HCT116 (cell line): ENCODE data around the gene ROBO1. TPM values are rescaled to one million over a fixed set of nuclear protein-coding genes. Genes with fewer than 3 reads are reported as not detected.
A peak's percentile ranks its signal among the peaks of the same experiment; 100 is the strongest.

Source experiments
- ATAC-seq: fragments of 200-7000 bp; cut with Tn5 transposase; 2 replicates; pipeline ENCODE4 v1.9.1; 2020; ENCODE audit warnings: mild to moderate bottlenecking, moderate library complexity
- BruUV-seq: library from RNA; stranded (reverse); fragments of 400-500 nt; replicated peaks from 2 replicates; lab custom pipeline; 2021; lab: Mats Ljungman, UMichigan
- CTCF ChIA-PET: fragments of 300-600 bp; sonication (Branson Sonifier 250); formaldehyde crosslinking; loops from one replicate; lab custom pipeline; 2021; ENCODE audit warnings: antibody characterized with exemption; lab: Charles Lee
- POLR2A ChIA-PET: fragments of 300-600, 350-600 bp; sonication (Branson Sonifier 250); formaldehyde crosslinking; loops from one replicate; lab custom pipeline; 2021; ENCODE audit warnings: antibody characterized with exemption; lab: Charles Lee
- RAD21 ChIA-PET, 2 experiments: fragments of 300-600 bp; sonication (Branson Sonifier 250); formaldehyde crosslinking; loops; one replicate each; lab custom pipeline; 2023; ENCODE audit warnings: low total read pairs in 2 of 2; ENCODE audit not compliant: uncharacterized antibody in 2 of 2, unreplicated experiment in 2 of 2, low non-redundant PET in 1 of 2; lab: Charles Lee
- DNase-seq: peaks from one replicate; pipeline ENCODE4 v3.0.0-alpha.2; 2010; ENCODE audit warnings: low read depth, low spot score
- H2AFZ ChIP-seq: fragments of 200-600 bp; shearing (Covaris generic), sonication (generic); 2 replicates; pipeline ENCODE4 v1.6.1; 2017; ENCODE audit warnings: low read depth, mixed run types, mixed read lengths, antibody characterized with exemption, low read length; ENCODE audit not compliant: poor library complexity, severe bottlenecking
- H3K27ac ChIP-seq: 2 replicates; pipeline ENCODE4 v1.5.1; 2012; ENCODE audit warnings: low read depth, low read length
- H3K27me3 ChIP-seq: fragments of 200-600 bp; sonication (generic); 2 replicates; pipeline ENCODE4 v1.6.1; 2016; ENCODE audit warnings: mixed run types, low read length, mixed read lengths; ENCODE audit not compliant: insufficient read depth
- H3K36me3 ChIP-seq, 2 experiments: fragments of 200-500 bp in 1 of 2; fragments of 200-600 bp in 1 of 2; sonication (Bioruptor generic) in 1 of 2; sonication (generic) in 1 of 2; 2 replicates each; pipeline versions ENCODE4 v1.5.1 to v1.6.1; 2014 to 2016; ENCODE audit warnings: low read length in 2 of 2, inconsistent platforms in 1 of 2, mixed read lengths in 1 of 2, mixed run types in 1 of 2; ENCODE audit not compliant: insufficient read depth in 2 of 2, control insufficient read depth in 1 of 2
- H3K4me1 ChIP-seq, 2 experiments: fragments of 200-600 bp in 1 of 2; sonication (generic) in 1 of 2; 2 replicates each; pipeline versions ENCODE4 v1.5.1 to v1.6.1; 2012 to 2017; ENCODE audit warnings: low read length in 2 of 2, inconsistent platforms in 1 of 2, mild to moderate bottlenecking in 1 of 2, mixed read lengths in 1 of 2, mixed run types in 1 of 2, moderate library complexity in 1 of 2; ENCODE audit not compliant: insufficient read depth in 2 of 2, control insufficient read depth in 1 of 2
- H3K4me2 ChIP-seq: fragments of 200-600 bp; sonication (generic); 2 replicates; pipeline ENCODE4 v1.6.1; 2017; ENCODE audit warnings: mixed run types, low read length, mixed read lengths
- H3K4me3 ChIP-seq, 2 experiments: fragments of 200-600 bp in 1 of 2; sonication (generic) in 1 of 2; replicated peaks in 1 of 2; 2 replicates each; pipeline ENCODE4 v1.5.1; 2011 to 2016; ENCODE audit warnings: low read length in 2 of 2, control low read depth in 1 of 2, low read depth in 1 of 2, mild to moderate bottlenecking in 1 of 2, mixed read lengths in 1 of 2, mixed run types in 1 of 2
- H3K79me2 ChIP-seq: fragments of 200-600 bp; sonication (generic); 2 replicates; pipeline ENCODE4 v1.6.1; 2017; ENCODE audit warnings: mild to moderate bottlenecking, mixed run types, low read length, moderate library complexity, mixed read lengths; ENCODE audit not compliant: insufficient read depth
- H3K9ac ChIP-seq: fragments of 200-600 bp; sonication (generic); 2 replicates; pipeline ENCODE4 v1.6.1; 2016; ENCODE audit warnings: low read length, mixed read lengths
- H3K9me2 ChIP-seq: fragments of 200-600 bp; sonication (generic), shearing (Covaris generic); 2 replicates; pipeline ENCODE4 v1.6.1; 2017; ENCODE audit warnings: mixed run types, mild to moderate bottlenecking, moderate library complexity; ENCODE audit not compliant: insufficient read depth
- H3K9me3 ChIP-seq, 2 experiments: fragments of 200-500 bp in 1 of 2; fragments of 200-600 bp in 1 of 2; sonication (Bioruptor generic) in 1 of 2; sonication (generic) in 1 of 2; 2 replicates each; pipeline ENCODE4 v1.6.1; 2014 to 2017; ENCODE audit warnings: low read length in 2 of 2, mixed read lengths in 2 of 2, inconsistent platforms in 1 of 2, low read depth in 1 of 2, mild to moderate bottlenecking in 1 of 2, mixed run types in 1 of 2, moderate library complexity in 1 of 2; ENCODE audit not compliant: control insufficient read depth in 1 of 2, insufficient read depth in 1 of 2
- H4K20me1 ChIP-seq: fragments of 200-600 bp; sonication (generic), shearing (Covaris generic); 2 replicates; pipeline ENCODE4 v1.6.1; 2017; ENCODE audit warnings: mixed run types, mild to moderate bottlenecking, moderate library complexity; ENCODE audit not compliant: insufficient read depth
- CEBPB ChIP-seq: IDR thresholded peaks from 2 replicates; pipeline ENCODE4 v1.6.1; 2012; ENCODE audit warnings: low read depth
- ELF1 ChIP-seq: IDR thresholded peaks from 2 replicates; pipeline ENCODE4 v1.6.1; 2012; ENCODE audit warnings: low read depth, borderline replicate concordance
- EZH2 ChIP-seq: fragments of 200-600 bp; sonication (generic); IDR thresholded peaks from 2 replicates; pipeline ENCODE4 v1.6.1; 2017; ENCODE audit warnings: antibody characterized with exemption, mixed run types
- JUND ChIP-seq: IDR thresholded peaks from 2 replicates; pipeline ENCODE4 v1.6.1; 2012
- POLR2AphosphoS5 ChIP-seq: IDR thresholded peaks from 2 replicates; pipeline ENCODE4 v1.6.1; 2011; ENCODE audit warnings: mild to moderate bottlenecking, low read depth, low read length, moderate library complexity
- SIN3A ChIP-seq: IDR thresholded peaks from 2 replicates; pipeline ENCODE4 v1.6.1; 2012; ENCODE audit warnings: low read depth
- TCF7L2 ChIP-seq: IDR thresholded peaks from 2 replicates; pipeline ENCODE4 v1.7.0; 2011; ENCODE audit warnings: borderline replicate concordance, inconsistent platforms; ENCODE audit not compliant: insufficient read depth, insufficient read length; ENCODE audit errors: extremely low read depth
- ZBTB33 ChIP-seq: IDR thresholded peaks from 2 replicates; pipeline ENCODE4 v1.6.1; 2011; ENCODE audit warnings: mild to moderate bottlenecking, low read length, moderate library complexity; ENCODE audit not compliant: insufficient replicate concordance; ENCODE audit errors: extremely low read depth
- ZFX ChIP-seq: fragments of 450-650 bp; IDR thresholded peaks from 2 replicates; pipeline ENCODE4 v1.6.1; 2017
- intact Hi-C: fragments of 100-400 bp; cut with micrococcal nuclease; formaldehyde crosslinking; loops from 2 replicates; pipeline ENCODE4 v1.10.0; 2022
- total RNA-seq: library from RNA; stranded (reverse); gene quantifications from one replicate; pipeline ENCODE4 v1.2.1, GENCODE V29; 2021; ENCODE audit not compliant: unreplicated experiment
- TF ChIP-seq, protein P1 (sequence below): IDR thresholded peaks from 2 replicates; pipeline ENCODE4 v1.6.1; 2012
- TF ChIP-seq, protein P2 (sequence below): IDR thresholded peaks from 2 replicates; pipeline ENCODE4 v1.6.1; 2012
- TF ChIP-seq, protein P3 (sequence below): IDR thresholded peaks from 2 replicates; pipeline ENCODE4 v1.6.1; 2012; ENCODE audit warnings: low read depth
- TF ChIP-seq, protein P4 (sequence below), 3 experiments: fragments of 200-600 bp in 1 of 3; sonication (generic) in 1 of 3; IDR thresholded peaks in 2 of 3; conservative IDR thresholded peaks in 1 of 3; 2 replicates each; pipeline ENCODE4 v1.5.1; 2012 to 2017; ENCODE audit warnings: low read depth in 2 of 3, low read length in 2 of 3, antibody characterized with exemption in 1 of 3, borderline replicate concordance in 1 of 3, control low read depth in 1 of 3, mild to moderate bottlenecking in 1 of 3, mixed read lengths in 1 of 3, mixed run types in 1 of 3, moderate library complexity in 1 of 3; ENCODE audit not compliant: insufficient read depth in 1 of 3

ROBO1 gene
- total RNA-seq, 1 experiment from 2014 or later = 0.27 TPM

DNA sequence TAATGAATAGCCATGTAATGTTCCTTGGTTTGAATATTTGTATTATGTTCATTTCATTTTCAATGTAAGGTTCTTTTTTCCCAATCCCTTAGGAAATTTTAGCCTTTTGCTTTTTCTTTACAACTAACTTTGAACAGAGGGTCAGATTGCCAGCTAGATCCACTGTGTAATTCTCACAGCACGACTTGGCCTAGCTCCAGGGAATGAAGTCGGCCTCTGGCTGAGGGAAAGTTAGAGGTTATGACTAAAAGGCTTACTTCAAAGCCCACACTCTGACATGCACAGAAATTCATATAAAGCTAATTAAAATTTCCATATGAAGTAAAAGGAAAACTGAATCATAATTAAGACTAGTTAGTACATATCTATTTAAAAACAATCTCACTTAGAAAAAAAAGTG lies 38.7 kb downstream of the ROBO1 start:
- H3K4me1 ChIP-seq = no peaks in the 10 kb centered on the region
- no peak for ATAC-seq
- RAD21 ChIA-PET = no interaction called here
- no peaks in the 10 kb centered on the region for H3K79me2 ChIP-seq
- intact Hi-C loops = no loop called here
- no peak overlapping the region for H3K9ac ChIP-seq
- H2AFZ ChIP-seq = no peak overlapping the region
- no peak for DNase-seq
- peaks cover 5 to 27% of the 10 kb centered on the region in 2 experiments; a peak in 2 of 4 replicates for H3K9me3 ChIP-seq
- H3K9me2 ChIP-seq = no peaks in the 10 kb centered on the region
- BruUV-seq = no TSS peak
- POLR2A ChIA-PET = no interaction called here
- CTCF ChIA-PET = no interaction called here
- no peaks in the 10 kb centered on the region for H3K36me3 ChIP-seq
- H3K4me2 ChIP-seq = no peak overlapping the region
- H3K27ac ChIP-seq = no peak overlapping the region
- H3K4me3 ChIP-seq = no peak overlapping the region
- TF ChIP-seq, protein P1, sequence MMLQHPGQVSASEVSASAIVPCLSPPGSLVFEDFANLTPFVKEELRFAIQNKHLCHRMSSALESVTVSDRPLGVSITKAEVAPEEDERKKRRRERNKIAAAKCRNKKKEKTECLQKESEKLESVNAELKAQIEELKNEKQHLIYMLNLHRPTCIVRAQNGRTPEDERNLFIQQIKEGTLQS = no peak
- TF ChIP-seq TCF7L2 = peak; percentile 64
- TF ChIP-seq ELF1 = no peak
- no peaks in the 10 kb centered on the region for H3K27me3 ChIP-seq
- no peaks in the 10 kb centered on the region for H4K20me1 ChIP-seq

DNA sequence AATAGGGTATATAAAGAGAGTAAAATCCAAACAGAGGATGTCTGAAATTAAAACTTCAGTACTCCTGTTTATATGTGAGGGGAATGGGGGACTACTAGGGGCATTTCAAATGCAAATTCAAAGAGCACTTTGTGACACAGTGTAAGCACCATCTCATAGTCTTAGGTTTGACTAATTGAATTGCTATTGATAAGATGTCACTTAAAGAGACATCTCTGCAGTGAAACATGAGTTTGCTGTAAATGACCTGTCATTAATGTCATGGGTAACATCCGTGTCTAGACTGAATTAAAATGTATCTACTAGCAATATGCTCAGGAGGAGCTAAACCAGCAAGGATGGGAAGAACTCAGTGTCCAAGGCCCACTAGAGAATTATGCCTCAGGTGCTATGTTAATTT lies 41.0 kb downstream of the ROBO1 start:
- H2AFZ ChIP-seq = no peak overlapping the region
- no peak overlapping the region for H3K4me2 ChIP-seq
- CTCF ChIA-PET = no interaction called here
- no peaks in the 10 kb centered on the region for H3K9me2 ChIP-seq
- intact Hi-C loops = no loop called here
- POLR2A ChIA-PET = no interaction called here
- no peaks in the 10 kb centered on the region for H3K36me3 ChIP-seq
- no peaks in the 10 kb centered on the region for H3K27me3 ChIP-seq
- no peak for ATAC-seq
- H3K9me3 ChIP-seq = peaks cover 5 to 24% of the 10 kb centered on the region in 2 experiments; a peak in 2 of 4 replicates
- H4K20me1 ChIP-seq = no peaks in the 10 kb centered on the region
- RAD21 ChIA-PET = no interaction called here
- DNase-seq = no peak
- no peak overlapping the region for H3K9ac ChIP-seq
- no peak overlapping the region for H3K4me3 ChIP-seq
- H3K4me1 ChIP-seq = no peaks in the 10 kb centered on the region
- no peak overlapping the region for H3K27ac ChIP-seq
- no peaks in the 10 kb centered on the region for H3K79me2 ChIP-seq
- no TSS peak for BruUV-seq
- no peak for TF ChIP-seq ZFX
- no peak for TF ChIP-seq SIN3A
- no peak for TF ChIP-seq POLR2AphosphoS5
- no peak for TF ChIP-seq EZH2
- TF ChIP-seq ZBTB33 = no peak
- TF ChIP-seq, protein P2, sequence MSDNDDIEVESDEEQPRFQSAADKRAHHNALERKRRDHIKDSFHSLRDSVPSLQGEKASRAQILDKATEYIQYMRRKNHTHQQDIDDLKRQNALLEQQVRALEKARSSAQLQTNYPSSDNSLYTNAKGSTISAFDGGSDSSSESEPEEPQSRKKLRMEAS = no peak
- TF ChIP-seq CEBPB = no peak
- TF ChIP-seq, protein P3, sequence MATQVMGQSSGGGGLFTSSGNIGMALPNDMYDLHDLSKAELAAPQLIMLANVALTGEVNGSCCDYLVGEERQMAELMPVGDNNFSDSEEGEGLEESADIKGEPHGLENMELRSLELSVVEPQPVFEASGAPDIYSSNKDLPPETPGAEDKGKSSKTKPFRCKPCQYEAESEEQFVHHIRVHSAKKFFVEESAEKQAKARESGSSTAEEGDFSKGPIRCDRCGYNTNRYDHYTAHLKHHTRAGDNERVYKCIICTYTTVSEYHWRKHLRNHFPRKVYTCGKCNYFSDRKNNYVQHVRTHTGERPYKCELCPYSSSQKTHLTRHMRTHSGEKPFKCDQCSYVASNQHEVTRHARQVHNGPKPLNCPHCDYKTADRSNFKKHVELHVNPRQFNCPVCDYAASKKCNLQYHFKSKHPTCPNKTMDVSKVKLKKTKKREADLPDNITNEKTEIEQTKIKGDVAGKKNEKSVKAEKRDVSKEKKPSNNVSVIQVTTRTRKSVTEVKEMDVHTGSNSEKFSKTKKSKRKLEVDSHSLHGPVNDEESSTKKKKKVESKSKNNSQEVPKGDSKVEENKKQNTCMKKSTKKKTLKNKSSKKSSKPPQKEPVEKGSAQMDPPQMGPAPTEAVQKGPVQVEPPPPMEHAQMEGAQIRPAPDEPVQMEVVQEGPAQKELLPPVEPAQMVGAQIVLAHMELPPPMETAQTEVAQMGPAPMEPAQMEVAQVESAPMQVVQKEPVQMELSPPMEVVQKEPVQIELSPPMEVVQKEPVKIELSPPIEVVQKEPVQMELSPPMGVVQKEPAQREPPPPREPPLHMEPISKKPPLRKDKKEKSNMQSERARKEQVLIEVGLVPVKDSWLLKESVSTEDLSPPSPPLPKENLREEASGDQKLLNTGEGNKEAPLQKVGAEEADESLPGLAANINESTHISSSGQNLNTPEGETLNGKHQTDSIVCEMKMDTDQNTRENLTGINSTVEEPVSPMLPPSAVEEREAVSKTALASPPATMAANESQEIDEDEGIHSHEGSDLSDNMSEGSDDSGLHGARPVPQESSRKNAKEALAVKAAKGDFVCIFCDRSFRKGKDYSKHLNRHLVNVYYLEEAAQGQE = no peak
- no peak for TF ChIP-seq JUND
- TF ChIP-seq, protein P4, sequence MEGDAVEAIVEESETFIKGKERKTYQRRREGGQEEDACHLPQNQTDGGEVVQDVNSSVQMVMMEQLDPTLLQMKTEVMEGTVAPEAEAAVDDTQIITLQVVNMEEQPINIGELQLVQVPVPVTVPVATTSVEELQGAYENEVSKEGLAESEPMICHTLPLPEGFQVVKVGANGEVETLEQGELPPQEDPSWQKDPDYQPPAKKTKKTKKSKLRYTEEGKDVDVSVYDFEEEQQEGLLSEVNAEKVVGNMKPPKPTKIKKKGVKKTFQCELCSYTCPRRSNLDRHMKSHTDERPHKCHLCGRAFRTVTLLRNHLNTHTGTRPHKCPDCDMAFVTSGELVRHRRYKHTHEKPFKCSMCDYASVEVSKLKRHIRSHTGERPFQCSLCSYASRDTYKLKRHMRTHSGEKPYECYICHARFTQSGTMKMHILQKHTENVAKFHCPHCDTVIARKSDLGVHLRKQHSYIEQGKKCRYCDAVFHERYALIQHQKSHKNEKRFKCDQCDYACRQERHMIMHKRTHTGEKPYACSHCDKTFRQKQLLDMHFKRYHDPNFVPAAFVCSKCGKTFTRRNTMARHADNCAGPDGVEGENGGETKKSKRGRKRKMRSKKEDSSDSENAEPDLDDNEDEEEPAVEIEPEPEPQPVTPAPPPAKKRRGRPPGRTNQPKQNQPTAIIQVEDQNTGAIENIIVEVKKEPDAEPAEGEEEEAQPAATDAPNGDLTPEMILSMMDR (IDR thresholded peaks at IDR 0.05 in 2 of 3, conservative IDR thresholded peaks at IDR 0.05 in 1 of 3; ENCODE audit: borderline replicate concordance in 1 of 3, insufficient read depth in 1 of 3, low read depth in 2 of 3, low read length in 2 of 3) = no peak
